Activated CD4-positive, alpha-beta memory T cell treated with anti-CD3 and anti-CD28 coated beads for 36 hours (primary cell): ENCODE measurements around the gene ORC3. TPM values are rescaled to one million over a fixed set of nuclear protein-coding genes. Genes with fewer than 3 reads are reported as not detected.

Source experiments
- CTCF ChIA-PET: fragments of 350-600 bp; sonication (Branson Sonifier 250); formaldehyde crosslinking; loops from one replicate; lab custom pipeline; 2021; ENCODE audit warnings: antibody characterized with exemption, inconsistent platforms; lab: Charles Lee
- POLR2A ChIA-PET: fragments of 350-600 bp; sonication (Branson Sonifier 250); formaldehyde crosslinking; loops from one replicate; lab custom pipeline; 2021; ENCODE audit warnings: antibody characterized with exemption; lab: Charles Lee
- DNase-seq: peaks from one replicate; pipeline ENCODE4 v3.0.0-alpha.2; 2020
- H3K27ac Mint-ChIP-seq: one replicate; pipeline ENCODE4 v1.8.0; 2021; ENCODE audit warnings: mixed read lengths
- H3K27me3 Mint-ChIP-seq: one replicate; pipeline ENCODE4 v1.8.0; 2021; ENCODE audit warnings: mixed read lengths
- H3K36me3 Mint-ChIP-seq: one replicate; pipeline ENCODE4 v1.8.0; 2021; ENCODE audit warnings: mixed read lengths
- H3K4me1 Mint-ChIP-seq: one replicate; pipeline ENCODE4 v1.8.0; 2021; ENCODE audit warnings: low read depth, mixed read lengths
- H3K4me3 Mint-ChIP-seq: one replicate; pipeline ENCODE4 v1.8.0; 2021; ENCODE audit warnings: mild to moderate bottlenecking, mixed read lengths
- H3K9me3 Mint-ChIP-seq: one replicate; pipeline ENCODE4 v1.8.0; 2021; ENCODE audit warnings: mixed read lengths
- intact Hi-C: fragments of 100-400 bp; cut with micrococcal nuclease; formaldehyde crosslinking; loops from one replicate; pipeline ENCODE4 v1.15.1; 2023
- total RNA-seq, 2 experiments: library from RNA; stranded (reverse); gene quantifications; one replicate each; pipeline ENCODE4 v1.2.3, GENCODE V29; 2021

The ORC3 gene
- total RNA-seq, 2 experiments from 2014 or later = 35.0 to 38.7 TPM

GRCh38 chr6:87645080-87645479 is 55.1 kb downstream of the ORC3 start:
- DNase-seq = no peak

GRCh38 chr6:87653074-87653962 is 63.4 kb downstream of the ORC3 start:
- DNase-seq = peak; percentile 26
- Mint-ChIP-seq H3K27ac (peak overlapping the region; percentile 60), H3K36me3 (peaks cover 40% of the 10 kb centered on the region), H3K27me3 (no peaks in the 10 kb centered on the region), H3K4me1 (peaks cover 33% of the 10 kb centered on the region), H3K4me3 (no peak overlapping the region), H3K9me3 (no peaks in the 10 kb centered on the region)
- intact Hi-C loops = loop anchor here (1.0 to 5.0 kb wide), 2 partner anchors 49 to 181 kb away; partner anchors contain the start of genes AKIRIN2 and SLC35A1
- ChIA-PET POLR2A (interaction anchor here (1.0 to 1.3 kb wide), 2 partner anchors 28 to 85 kb away, joined by 5 read pairs; no protein-coding TSS in a partner anchor), CTCF (interaction anchor here (0.6 kb wide), 1 partner anchor 47 kb away, joined by 3 read pairs; no protein-coding TSS in a partner anchor)

More at GRCh38 chr6:87645080-87645479, 55.1 kb downstream of the ORC3 start:
- peak overlapping the region; percentile 53 for H3K4me3 Mint-ChIP-seq
- H3K27ac Mint-ChIP-seq = no peak overlapping the region
- POLR2A ChIA-PET = no interaction called here
- no peaks in the 10 kb centered on the region for H3K9me3 Mint-ChIP-seq
- CTCF ChIA-PET = no interaction called here
- intact Hi-C loops = no loop called here
- peaks cover 21% of the 10 kb centered on the region for H3K4me1 Mint-ChIP-seq
- H3K36me3 Mint-ChIP-seq = peaks cover 7% of the 10 kb centered on the region
- H3K27me3 Mint-ChIP-seq = no peaks in the 10 kb centered on the region

DNA sequence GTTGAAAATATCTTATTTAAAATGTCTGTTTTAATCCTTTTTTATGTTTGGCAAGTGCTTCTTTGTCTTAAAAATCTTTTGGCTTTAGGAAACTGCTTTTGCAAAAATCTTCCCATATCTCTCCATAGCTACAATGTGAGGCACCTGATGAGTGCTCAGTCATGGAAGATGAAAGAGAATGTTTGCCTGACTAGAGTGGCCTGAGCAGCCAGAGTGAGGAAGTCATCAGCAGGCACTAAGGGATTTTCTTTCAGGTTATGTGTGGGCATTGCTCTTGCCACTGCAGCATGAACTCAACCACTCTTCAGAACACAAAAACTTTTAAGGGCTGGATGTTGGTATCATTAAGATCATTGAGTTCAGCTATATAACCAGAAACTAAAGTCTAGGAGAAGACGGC is 64.2 kb downstream of the ORC3 start:
- ChIA-PET POLR2A (no interaction called here), CTCF (no interaction called here)
- intact Hi-C loops = loop anchor here (5.0 kb wide), 1 partner anchor 182 kb away; the partner anchor contains the start of gene SLC35A1
- H3K27ac Mint-ChIP-seq = no peak overlapping the region
- no peak for DNase-seq
- H3K4me1 Mint-ChIP-seq = peaks cover 33% of the 10 kb centered on the region
- H3K4me3 Mint-ChIP-seq = no peak overlapping the region
- H3K9me3 Mint-ChIP-seq = no peaks in the 10 kb centered on the region
- no peaks in the 10 kb centered on the region for H3K27me3 Mint-ChIP-seq
- peaks cover 39% of the 10 kb centered on the region for H3K36me3 Mint-ChIP-seq

DNA sequence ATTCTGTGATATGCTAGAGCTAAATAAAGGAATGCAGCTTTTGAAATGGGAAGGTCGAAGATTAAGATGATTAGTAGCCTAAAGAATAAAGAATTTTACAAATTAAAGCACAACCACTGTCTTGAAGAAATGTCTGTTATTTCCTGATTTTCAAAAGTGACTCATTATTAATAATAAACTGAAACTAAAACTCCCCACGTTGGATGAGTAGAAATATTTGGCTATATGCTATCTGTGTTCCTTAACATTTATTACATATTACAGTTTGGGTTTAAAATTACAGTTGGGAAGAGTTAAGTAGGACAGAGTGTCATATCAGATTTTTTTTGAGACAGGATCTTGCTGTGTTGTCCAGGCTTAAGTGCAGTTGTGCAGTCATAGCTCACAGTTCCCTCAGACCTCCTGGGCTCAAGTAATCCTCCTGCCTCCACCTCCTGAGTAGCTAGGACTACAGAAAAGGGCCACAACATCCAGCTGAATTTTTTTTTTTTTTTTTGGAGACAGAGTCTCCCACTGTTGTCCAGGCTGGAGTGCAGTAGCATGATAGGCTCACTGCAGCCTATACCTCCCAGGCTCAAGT is 65.0 kb downstream of the ORC3 start:
- no peak overlapping the region for H3K27ac Mint-ChIP-seq
- no peak overlapping the region for H3K4me3 Mint-ChIP-seq

GRCh38 chr6:87655824-87656223 is 65.9 kb downstream of the ORC3 start:
- Mint-ChIP-seq H3K9me3 (no peaks in the 10 kb centered on the region), H3K36me3 (peaks cover 42% of the 10 kb centered on the region), H3K27me3 (no peaks in the 10 kb centered on the region), H3K4me1 (peaks cover 33% of the 10 kb centered on the region), H3K27ac (no peak overlapping the region), H3K4me3 (no peak overlapping the region)
- intact Hi-C loops = no loop called here
- DNase-seq = no peak
- ChIA-PET CTCF (no interaction called here), POLR2A (interaction anchor here (0.7 kb wide), 1 partner anchor 520 kb away, joined by 4 read pairs; no protein-coding TSS in a partner anchor)

More for the DNA sequence above, 65.0 kb downstream of the ORC3 start:
- Mint-ChIP-seq H3K9me3 (no peaks in the 10 kb centered on the region), H3K36me3 (peaks cover 41% of the 10 kb centered on the region), H3K4me1 (peaks cover 33% of the 10 kb centered on the region), H3K27me3 (no peaks in the 10 kb centered on the region)
- no peak for DNase-seq
- ChIA-PET CTCF (no interaction called here), POLR2A (interaction anchor here (0.7 kb wide), 1 partner anchor 520 kb away, joined by 4 read pairs; no protein-coding TSS in a partner anchor)
- intact Hi-C loops = loop anchor here (5.0 kb wide), 1 partner anchor 183 kb away; the partner anchor contains the start of gene SLC35A1

- intact Hi-C loops = no loop called here
- POLR2A ChIA-PET = no interaction called here
- Mint-ChIP-seq H3K27me3 (no peaks in the 10 kb centered on the region), H3K9me3 (no peaks in the 10 kb centered on the region), H3K27ac (no peak overlapping the region), H3K36me3 (peaks cover 48% of the 10 kb centered on the region), H3K4me1 (peaks cover 33% of the 10 kb centered on the region), H3K4me3 (no peak overlapping the region)
- CTCF ChIA-PET = no interaction called here
- no peak for DNase-seq
Observed at GRCh38 chr6:87656857-87657256, 66.9 kb downstream of the ORC3 start.

GRCh38 chr6:87658516-87658915 is 68.6 kb downstream of the ORC3 start:
- Mint-ChIP-seq H3K9me3 (no peaks in the 10 kb centered on the region), H3K27me3 (no peaks in the 10 kb centered on the region), H3K27ac (no peak overlapping the region), H3K4me3 (no peak overlapping the region), H3K36me3 (peaks cover 41% of the 10 kb centered on the region), H3K4me1 (peaks cover 20% of the 10 kb centered on the region)
- intact Hi-C loops = no loop called here
- ChIA-PET POLR2A (no interaction called here), CTCF (no interaction called here)
- DNase-seq = no peak

GRCh38 chr6:87660226-87660911 is 70.4 kb downstream of the ORC3 start:
- intact Hi-C loops = no loop called here
- POLR2A ChIA-PET = no interaction called here
- CTCF ChIA-PET = no interaction called here
- Mint-ChIP-seq H3K36me3 (peaks cover 37% of the 10 kb centered on the region), H3K9me3 (no peaks in the 10 kb centered on the region), H3K27ac (no peak overlapping the region), H3K4me3 (no peak overlapping the region), H3K4me1 (peaks cover 11% of the 10 kb centered on the region), H3K27me3 (no peaks in the 10 kb centered on the region)
- no peak for DNase-seq

DNA sequence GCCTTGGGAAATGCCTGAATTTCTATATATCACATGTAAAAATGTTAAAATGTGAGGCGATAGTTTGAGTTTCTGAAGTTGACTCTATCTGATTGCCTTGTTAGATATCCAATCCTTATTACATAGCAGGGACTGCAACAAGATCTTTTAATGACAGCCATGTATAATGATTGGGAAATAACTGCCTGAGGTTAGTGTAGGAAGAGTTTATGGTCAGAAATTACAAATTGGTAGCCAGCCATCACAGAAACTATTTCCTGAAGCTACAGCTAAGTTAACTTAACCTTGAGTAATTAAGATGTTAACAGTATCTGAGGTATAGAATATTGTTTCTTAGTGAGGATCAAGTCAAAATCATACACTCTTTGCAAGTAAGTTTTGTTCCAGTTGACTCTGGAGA is 71.1 kb downstream of the ORC3 start:
- H3K27ac Mint-ChIP-seq = no peak overlapping the region
- peaks cover 37% of the 10 kb centered on the region for H3K36me3 Mint-ChIP-seq
- no peaks in the 10 kb centered on the region for H3K27me3 Mint-ChIP-seq
- no peaks in the 10 kb centered on the region for H3K9me3 Mint-ChIP-seq
- ChIA-PET POLR2A (no interaction called here), CTCF (no interaction called here)
- intact Hi-C loops = no loop called here
- no peak overlapping the region for H3K4me3 Mint-ChIP-seq
- DNase-seq = no peak
- peaks cover 11% of the 10 kb centered on the region for H3K4me1 Mint-ChIP-seq

DNA sequence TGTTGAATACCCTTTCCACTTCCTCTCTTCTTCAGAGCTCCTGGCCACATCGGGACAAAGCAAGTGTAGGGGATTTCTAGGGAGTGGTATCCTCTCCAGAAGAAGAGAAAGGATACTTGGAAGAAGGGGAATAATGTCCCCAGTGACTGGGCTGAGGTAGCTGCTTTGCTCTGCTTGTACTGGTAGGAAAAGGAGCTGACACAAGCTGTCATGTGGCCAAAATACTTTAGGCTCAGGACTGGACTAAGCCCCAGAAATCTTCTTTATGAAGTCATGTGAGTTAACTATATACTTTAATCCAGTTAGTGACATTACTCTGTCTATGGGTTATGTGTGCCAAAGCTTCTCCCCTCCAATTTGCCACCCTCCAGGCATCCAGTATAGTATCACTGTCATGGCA is 71.6 kb downstream of the ORC3 start:
- POLR2A ChIA-PET = no interaction called here

GRCh38 chr6:87663434-87663833 is 73.5 kb downstream of the ORC3 start:
- DNase-seq = no peak
- intact Hi-C loops = no loop called here
- ChIA-PET CTCF (no interaction called here), POLR2A (no interaction called here)
- H3K27me3 Mint-ChIP-seq = no peaks in the 10 kb centered on the region
- H3K4me1 Mint-ChIP-seq = no peaks in the 10 kb centered on the region
- H3K9me3 Mint-ChIP-seq = no peaks in the 10 kb centered on the region
- no peak overlapping the region for H3K27ac Mint-ChIP-seq
- no peak overlapping the region for H3K4me3 Mint-ChIP-seq
- peaks cover 23% of the 10 kb centered on the region for H3K36me3 Mint-ChIP-seq

More for the DNA sequence above, 71.6 kb downstream of the ORC3 start:
- Mint-ChIP-seq H3K4me1 (peaks cover 11% of the 10 kb centered on the region), H3K36me3 (peaks cover 35% of the 10 kb centered on the region), H3K9me3 (no peaks in the 10 kb centered on the region), H3K27ac (no peak overlapping the region), H3K4me3 (no peak overlapping the region), H3K27me3 (no peaks in the 10 kb centered on the region)
- CTCF ChIA-PET = no interaction called here
- no peak for DNase-seq
- intact Hi-C loops = no loop called here
